ENCODE results near the gene STK24. TPM values are rescaled to one million over a fixed set of nuclear protein-coding genes. Genes with fewer than 3 reads are reported as not detected.

STK24 gene
- total and polyA plus RNA-seq, 2 of the 8 experiments (the other 6 are each of a cell fraction or from before 2014, with no cell fraction given), result 62.8 to 143 TPM

DNA sequence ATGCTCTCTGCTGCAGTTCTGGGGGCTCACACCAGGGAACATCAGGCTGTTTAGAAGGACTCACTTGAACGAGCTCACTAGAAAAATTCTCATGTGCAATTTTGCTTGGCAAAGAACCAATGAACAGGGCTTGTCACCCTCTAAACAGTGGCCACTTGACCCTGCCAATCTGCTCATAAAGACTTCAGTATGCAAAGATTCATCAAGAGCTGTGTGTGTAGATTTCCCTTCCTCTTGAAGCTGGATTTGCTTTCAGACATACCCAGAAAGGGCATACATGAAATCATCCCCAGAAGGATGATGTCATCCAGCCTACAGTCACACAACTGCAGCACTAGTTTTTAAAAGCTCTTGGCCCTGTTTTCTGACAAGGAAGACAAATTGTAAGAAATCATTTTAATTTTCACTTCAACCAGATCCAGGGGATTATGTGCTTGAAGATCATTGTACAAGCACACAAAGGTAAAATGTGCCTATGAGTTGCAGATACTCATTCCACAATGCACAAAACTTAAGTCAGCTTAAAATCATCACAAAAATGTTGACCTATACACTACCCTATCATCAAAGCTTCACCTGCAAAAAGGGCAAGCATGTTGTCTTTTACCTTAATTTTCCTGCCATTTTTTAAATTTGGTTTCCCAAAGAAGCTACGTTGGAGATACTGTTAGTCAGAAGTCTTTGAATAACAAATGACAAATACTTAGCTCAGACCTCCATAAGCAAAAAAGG, 5.2 kb upstream of the STK24 start (continued):
- TF ChIP-seq, protein P1, sequence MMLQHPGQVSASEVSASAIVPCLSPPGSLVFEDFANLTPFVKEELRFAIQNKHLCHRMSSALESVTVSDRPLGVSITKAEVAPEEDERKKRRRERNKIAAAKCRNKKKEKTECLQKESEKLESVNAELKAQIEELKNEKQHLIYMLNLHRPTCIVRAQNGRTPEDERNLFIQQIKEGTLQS (IDR thresholded peaks at IDR 0.05; ENCODE audit: insufficient read depth, low read depth, low read length), result no peak
- TF ChIP-seq TEAD4 (IDR thresholded peaks at IDR 0.05; ENCODE audit: low read depth, low read length), result no peak
- TF ChIP-seq, protein P2, sequence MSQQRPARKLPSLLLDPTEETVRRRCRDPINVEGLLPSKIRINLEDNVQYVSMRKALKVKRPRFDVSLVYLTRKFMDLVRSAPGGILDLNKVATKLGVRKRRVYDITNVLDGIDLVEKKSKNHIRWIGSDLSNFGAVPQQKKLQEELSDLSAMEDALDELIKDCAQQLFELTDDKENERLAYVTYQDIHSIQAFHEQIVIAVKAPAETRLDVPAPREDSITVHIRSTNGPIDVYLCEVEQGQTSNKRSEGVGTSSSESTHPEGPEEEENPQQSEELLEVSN (IDR thresholded peaks at IDR 0.05), result no peak
- no peak for TF ChIP-seq ZNF274 (IDR thresholded peaks at IDR 0.05; ENCODE audit: borderline replicate concordance, extremely low read depth, low read length)
- TF ChIP-seq SIN3A (conservative IDR thresholded peaks at IDR 0.05 in 1 of 2, IDR thresholded peaks at IDR 0.05 in 1 of 2; ENCODE audit: low read depth in 1 of 2, low read length in 2 of 2), result no peak
- TF ChIP-seq, protein P3, sequence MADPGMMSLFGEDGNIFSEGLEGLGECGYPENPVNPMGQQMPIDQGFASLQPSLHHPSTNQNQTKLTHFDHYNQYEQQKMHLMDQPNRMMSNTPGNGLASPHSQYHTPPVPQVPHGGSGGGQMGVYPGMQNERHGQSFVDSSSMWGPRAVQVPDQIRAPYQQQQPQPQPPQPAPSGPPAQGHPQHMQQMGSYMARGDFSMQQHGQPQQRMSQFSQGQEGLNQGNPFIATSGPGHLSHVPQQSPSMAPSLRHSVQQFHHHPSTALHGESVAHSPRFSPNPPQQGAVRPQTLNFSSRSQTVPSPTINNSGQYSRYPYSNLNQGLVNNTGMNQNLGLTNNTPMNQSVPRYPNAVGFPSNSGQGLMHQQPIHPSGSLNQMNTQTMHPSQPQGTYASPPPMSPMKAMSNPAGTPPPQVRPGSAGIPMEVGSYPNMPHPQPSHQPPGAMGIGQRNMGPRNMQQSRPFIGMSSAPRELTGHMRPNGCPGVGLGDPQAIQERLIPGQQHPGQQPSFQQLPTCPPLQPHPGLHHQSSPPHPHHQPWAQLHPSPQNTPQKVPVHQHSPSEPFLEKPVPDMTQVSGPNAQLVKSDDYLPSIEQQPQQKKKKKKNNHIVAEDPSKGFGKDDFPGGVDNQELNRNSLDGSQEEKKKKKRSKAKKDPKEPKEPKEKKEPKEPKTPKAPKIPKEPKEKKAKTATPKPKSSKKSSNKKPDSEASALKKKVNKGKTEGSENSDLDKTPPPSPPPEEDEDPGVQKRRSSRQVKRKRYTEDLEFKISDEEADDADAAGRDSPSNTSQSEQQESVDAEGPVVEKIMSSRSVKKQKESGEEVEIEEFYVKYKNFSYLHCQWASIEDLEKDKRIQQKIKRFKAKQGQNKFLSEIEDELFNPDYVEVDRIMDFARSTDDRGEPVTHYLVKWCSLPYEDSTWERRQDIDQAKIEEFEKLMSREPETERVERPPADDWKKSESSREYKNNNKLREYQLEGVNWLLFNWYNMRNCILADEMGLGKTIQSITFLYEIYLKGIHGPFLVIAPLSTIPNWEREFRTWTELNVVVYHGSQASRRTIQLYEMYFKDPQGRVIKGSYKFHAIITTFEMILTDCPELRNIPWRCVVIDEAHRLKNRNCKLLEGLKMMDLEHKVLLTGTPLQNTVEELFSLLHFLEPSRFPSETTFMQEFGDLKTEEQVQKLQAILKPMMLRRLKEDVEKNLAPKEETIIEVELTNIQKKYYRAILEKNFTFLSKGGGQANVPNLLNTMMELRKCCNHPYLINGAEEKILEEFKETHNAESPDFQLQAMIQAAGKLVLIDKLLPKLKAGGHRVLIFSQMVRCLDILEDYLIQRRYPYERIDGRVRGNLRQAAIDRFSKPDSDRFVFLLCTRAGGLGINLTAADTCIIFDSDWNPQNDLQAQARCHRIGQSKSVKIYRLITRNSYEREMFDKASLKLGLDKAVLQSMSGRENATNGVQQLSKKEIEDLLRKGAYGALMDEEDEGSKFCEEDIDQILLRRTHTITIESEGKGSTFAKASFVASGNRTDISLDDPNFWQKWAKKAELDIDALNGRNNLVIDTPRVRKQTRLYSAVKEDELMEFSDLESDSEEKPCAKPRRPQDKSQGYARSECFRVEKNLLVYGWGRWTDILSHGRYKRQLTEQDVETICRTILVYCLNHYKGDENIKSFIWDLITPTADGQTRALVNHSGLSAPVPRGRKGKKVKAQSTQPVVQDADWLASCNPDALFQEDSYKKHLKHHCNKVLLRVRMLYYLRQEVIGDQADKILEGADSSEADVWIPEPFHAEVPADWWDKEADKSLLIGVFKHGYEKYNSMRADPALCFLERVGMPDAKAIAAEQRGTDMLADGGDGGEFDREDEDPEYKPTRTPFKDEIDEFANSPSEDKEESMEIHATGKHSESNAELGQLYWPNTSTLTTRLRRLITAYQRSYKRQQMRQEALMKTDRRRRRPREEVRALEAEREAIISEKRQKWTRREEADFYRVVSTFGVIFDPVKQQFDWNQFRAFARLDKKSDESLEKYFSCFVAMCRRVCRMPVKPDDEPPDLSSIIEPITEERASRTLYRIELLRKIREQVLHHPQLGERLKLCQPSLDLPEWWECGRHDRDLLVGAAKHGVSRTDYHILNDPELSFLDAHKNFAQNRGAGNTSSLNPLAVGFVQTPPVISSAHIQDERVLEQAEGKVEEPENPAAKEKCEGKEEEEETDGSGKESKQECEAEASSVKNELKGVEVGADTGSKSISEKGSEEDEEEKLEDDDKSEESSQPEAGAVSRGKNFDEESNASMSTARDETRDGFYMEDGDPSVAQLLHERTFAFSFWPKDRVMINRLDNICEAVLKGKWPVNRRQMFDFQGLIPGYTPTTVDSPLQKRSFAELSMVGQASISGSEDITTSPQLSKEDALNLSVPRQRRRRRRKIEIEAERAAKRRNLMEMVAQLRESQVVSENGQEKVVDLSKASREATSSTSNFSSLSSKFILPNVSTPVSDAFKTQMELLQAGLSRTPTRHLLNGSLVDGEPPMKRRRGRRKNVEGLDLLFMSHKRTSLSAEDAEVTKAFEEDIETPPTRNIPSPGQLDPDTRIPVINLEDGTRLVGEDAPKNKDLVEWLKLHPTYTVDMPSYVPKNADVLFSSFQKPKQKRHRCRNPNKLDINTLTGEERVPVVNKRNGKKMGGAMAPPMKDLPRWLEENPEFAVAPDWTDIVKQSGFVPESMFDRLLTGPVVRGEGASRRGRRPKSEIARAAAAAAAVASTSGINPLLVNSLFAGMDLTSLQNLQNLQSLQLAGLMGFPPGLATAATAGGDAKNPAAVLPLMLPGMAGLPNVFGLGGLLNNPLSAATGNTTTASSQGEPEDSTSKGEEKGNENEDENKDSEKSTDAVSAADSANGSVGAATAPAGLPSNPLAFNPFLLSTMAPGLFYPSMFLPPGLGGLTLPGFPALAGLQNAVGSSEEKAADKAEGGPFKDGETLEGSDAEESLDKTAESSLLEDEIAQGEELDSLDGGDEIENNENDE (IDR thresholded peaks at IDR 0.05; ENCODE audit: insufficient replicate concordance, low read length), result no peak
- TF ChIP-seq SP1 (IDR thresholded peaks at IDR 0.05; ENCODE audit: low read depth, low read length), result no peak
- TF ChIP-seq KDM1A (IDR thresholded peaks at IDR 0.05; ENCODE audit: borderline replicate concordance, low read length), result no peak
- no peak for TF ChIP-seq CBX5 (IDR thresholded peaks at IDR 0.05; ENCODE audit: low read depth, low read length)
